ENCODE data around the gene DIPK2A. TPM values are rescaled to one million over a fixed set of nuclear protein-coding genes. Genes with fewer than 3 reads are reported as not detected.

The DIPK2A gene
- total RNA-seq, 1 donor from 2014 or later: 19.1 TPM

- peaks cover 5% of the 10 kb centered on the region for H4K20me1 ChIP-seq (ENCODE audit: insufficient read depth, low read length)
- FAIRE-seq: no peak
Measured at GRCh38 chr3:143991713-143992112, 20.1 kb downstream of the DIPK2A start.

GRCh38 chr3:143998266-143998665 is 26.6 kb downstream of the DIPK2A start:
- Histone ChIP-seq H3K36me3 (ENCODE audit: insufficient read depth, low read length) (no peaks in the 10 kb centered on the region), H3K27me3 (ENCODE audit: insufficient read depth, low read length) (no peaks in the 10 kb centered on the region), H3K4me3 (ENCODE audit: insufficient read depth, low read depth, low read length) (peak overlapping the region; percentile 6), H3K4me1 (ENCODE audit: insufficient read depth, low read length) (peaks cover 9% of the 10 kb centered on the region), H3K4me2 (ENCODE audit: low read length) (peak overlapping the region; percentile 63), H3K27ac (ENCODE audit: low read depth, low read length) (no peak overlapping the region), H3K9me3 (ENCODE audit: insufficient read depth, low read depth, low read length) (no peaks in the 10 kb centered on the region), H3K79me2 (ENCODE audit: insufficient read depth, low read length) (no peaks in the 10 kb centered on the region), H3K9ac (ENCODE audit: low read length) (no peak overlapping the region), H2AFZ (ENCODE audit: low read depth, low read length) (no peak overlapping the region), H4K20me1 (ENCODE audit: insufficient read depth, low read length) (no peaks in the 10 kb centered on the region)
- H3K36me3 Mint-ChIP-seq (ENCODE audit: low read depth, unreplicated experiment): no peaks in the 10 kb centered on the region
- DNase-seq (ENCODE audit: low read depth) (peak; percentile 92), FAIRE-seq (peak; percentile 77)
- no peaks in the 10 kb centered on the region for H3K27me3 Mint-ChIP-seq (ENCODE audit: low read depth, unreplicated experiment)
- H3K9me3 Mint-ChIP-seq (ENCODE audit: unreplicated experiment): no peaks in the 10 kb centered on the region
- no peak overlapping the region for H3K4me3 Mint-ChIP-seq (ENCODE audit: unreplicated experiment)
- TF ChIP-seq EZH2 (IDR thresholded peaks at IDR 0.05; ENCODE audit: insufficient read depth, low read length) (no peak), CTCF (IDR thresholded peaks at IDR 0.05; ENCODE audit: insufficient read depth, low read depth, low read length) (no peak)
- H3K4me1 Mint-ChIP-seq (ENCODE audit: low read depth, unreplicated experiment): peaks cover 17% of the 10 kb centered on the region
- no peak overlapping the region for H3K27ac Mint-ChIP-seq (ENCODE audit: unreplicated experiment)

More at GRCh38 chr3:143991713-143992112, 20.1 kb downstream of the DIPK2A start:
- H3K36me3 Mint-ChIP-seq (ENCODE audit: low read depth, unreplicated experiment): peaks cover 4% of the 10 kb centered on the region
- no peak overlapping the region for H3K4me3 Mint-ChIP-seq (ENCODE audit: unreplicated experiment)
- no peak for DNase-seq (ENCODE audit: low read depth)
- H3K4me1 Mint-ChIP-seq (ENCODE audit: low read depth, unreplicated experiment): no peaks in the 10 kb centered on the region
- no peaks in the 10 kb centered on the region for H3K36me3 ChIP-seq (ENCODE audit: insufficient read depth, low read length)
- H2AFZ ChIP-seq (ENCODE audit: low read depth, low read length): no peak overlapping the region
- H3K27me3 ChIP-seq (ENCODE audit: insufficient read depth, low read length): no peaks in the 10 kb centered on the region
- H3K4me2 ChIP-seq (ENCODE audit: low read length): no peak overlapping the region
- H3K4me3 ChIP-seq (ENCODE audit: insufficient read depth, low read depth, low read length): no peak overlapping the region
- no peak overlapping the region for H3K9ac ChIP-seq (ENCODE audit: low read length)
- no peaks in the 10 kb centered on the region for H3K27me3 Mint-ChIP-seq (ENCODE audit: low read depth, unreplicated experiment)
- no peaks in the 10 kb centered on the region for H3K4me1 ChIP-seq (ENCODE audit: insufficient read depth, low read length)
- no peaks in the 10 kb centered on the region for H3K9me3 ChIP-seq (ENCODE audit: insufficient read depth, low read depth, low read length)
- no peak overlapping the region for H3K27ac Mint-ChIP-seq (ENCODE audit: unreplicated experiment)
- H3K9me3 Mint-ChIP-seq (ENCODE audit: unreplicated experiment): no peaks in the 10 kb centered on the region
- TF ChIP-seq EZH2 (IDR thresholded peaks at IDR 0.05; ENCODE audit: insufficient read depth, low read length) (no peak), CTCF (IDR thresholded peaks at IDR 0.05; ENCODE audit: insufficient read depth, low read depth, low read length) (no peak)
- peaks cover 2% of the 10 kb centered on the region for H3K79me2 ChIP-seq (ENCODE audit: insufficient read depth, low read length)
- no peak overlapping the region for H3K27ac ChIP-seq (ENCODE audit: low read depth, low read length)

- H3K27me3 Mint-ChIP-seq (ENCODE audit: low read depth, unreplicated experiment): no peaks in the 10 kb centered on the region
- Histone ChIP-seq H3K79me2 (ENCODE audit: insufficient read depth, low read length) (no peaks in the 10 kb centered on the region), H3K4me1 (ENCODE audit: insufficient read depth, low read length) (peaks cover 6% of the 10 kb centered on the region), H3K4me3 (ENCODE audit: insufficient read depth, low read depth, low read length) (no peak overlapping the region), H3K9me3 (ENCODE audit: insufficient read depth, low read depth, low read length) (no peaks in the 10 kb centered on the region), H3K36me3 (ENCODE audit: insufficient read depth, low read length) (no peaks in the 10 kb centered on the region), H2AFZ (ENCODE audit: low read depth, low read length) (no peak overlapping the region), H3K27me3 (ENCODE audit: insufficient read depth, low read length) (no peaks in the 10 kb centered on the region), H4K20me1 (ENCODE audit: insufficient read depth, low read length) (no peaks in the 10 kb centered on the region), H3K9ac (ENCODE audit: low read length) (no peak overlapping the region), H3K27ac (ENCODE audit: low read depth, low read length) (no peak overlapping the region), H3K4me2 (ENCODE audit: low read length) (no peak overlapping the region)
- FAIRE-seq (no peak), DNase-seq (ENCODE audit: low read depth) (no peak)
- H3K9me3 Mint-ChIP-seq (ENCODE audit: unreplicated experiment): no peaks in the 10 kb centered on the region
- H3K4me3 Mint-ChIP-seq (ENCODE audit: unreplicated experiment): no peak overlapping the region
- peaks cover 10% of the 10 kb centered on the region for H3K4me1 Mint-ChIP-seq (ENCODE audit: low read depth, unreplicated experiment)
- no peaks in the 10 kb centered on the region for H3K36me3 Mint-ChIP-seq (ENCODE audit: low read depth, unreplicated experiment)
- no peak overlapping the region for H3K27ac Mint-ChIP-seq (ENCODE audit: unreplicated experiment)
- TF ChIP-seq CTCF (IDR thresholded peaks at IDR 0.05; ENCODE audit: insufficient read depth, low read depth, low read length) (no peak), EZH2 (IDR thresholded peaks at IDR 0.05; ENCODE audit: insufficient read depth, low read length) (no peak)
Measured at GRCh38 chr3:144003051-144003450, 31.4 kb downstream of the DIPK2A start.

Measured in astrocyte (in vitro differentiated cells and primary cell).